Right cardiac atrium (tissue), 5 donors: ENCODE data around the gene SYMPK. TPM values are rescaled to one million over a fixed set of nuclear protein-coding genes. Genes with fewer than 3 reads are reported as not detected.
A peak's percentile ranks its signal among the peaks of the same experiment; 100 is the strongest.

Experiments used
- ATAC-seq, 2 donors: fragments of 200-7000 bp; cut with Tn5 transposase; one replicate each; pipeline versions ENCODE4 v1.8.0 to v1.9.1; 2020; ENCODE audit warnings: moderate library complexity in 2 of 2, mild to moderate bottlenecking in 1 of 2
- DNase-seq, 3 donors: peaks; one replicate each; pipeline ENCODE4 v3.0.0-alpha.2; 2020
- H3K27ac ChIP-seq: one replicate; pipeline ENCODE4 v1.5.1; 2013; ENCODE audit warnings: mild to moderate bottlenecking, low read length, control low read depth, moderate library complexity
- H3K27me3 ChIP-seq: one replicate; pipeline ENCODE4 v1.6.1; 2013; ENCODE audit not compliant: control insufficient read depth, insufficient read depth
- H3K4me1 ChIP-seq: one replicate; pipeline ENCODE4 v1.6.1; 2013; ENCODE audit warnings: low read length; ENCODE audit not compliant: control insufficient read depth, insufficient read depth
- H3K4me3 ChIP-seq: one replicate; pipeline ENCODE4 v1.5.1; 2013; ENCODE audit warnings: low read length, control low read depth
- H3K9me3 ChIP-seq: one replicate; pipeline ENCODE4 v1.6.1; 2013; ENCODE audit warnings: low read length; ENCODE audit not compliant: control insufficient read depth
- WGBS: extraction: QIAGEN DNeasy Blood & Tissue Kit; methylation state at CpG from one replicate; pipeline ENCODE4 v1.1.7; 2013; 5-methylcytosine and 5-hydroxymethylcytosine counted together
- intact Hi-C, 4 donors: fragments of 100-400 bp; cut with DNase I; formaldehyde crosslinking; loops; one replicate each; pipeline versions ENCODE4 v1.11.0 to v1.14.0; 2022 to 2023
- polyA plus RNA-seq: library from polyadenylated mRNA; stranded (reverse); fragments of 200-250 nt; gene quantifications from one replicate; pipeline ENCODE4 v1.2.3, GENCODE V29; 2013
- total RNA-seq, 4 donors: library from RNA; stranded (reverse); fragmentation: NEBNext Ultra II Directional; extraction: Animal tissue kit (Norgen Biotek cat#: 25700); gene quantifications; one replicate each; pipeline ENCODE4 v1.2.1, GENCODE V29; 2021
- donor health status: healthy with polysubstance abuse.
- donor health status: DM: no; HTN: yes; CAD: no.
- donor health status: DM: no; HTN: no; CAD: no.
- donor health status: DM: no; HTN: yes; CAD: no; lungs with severe emphysema.
- donor health status: DM: yes; HTN: yes; CAD: no.

Gene SYMPK
- total and polyA plus RNA-seq, 5 donors = 23.5 to 40.4 (median 33.6) TPM

DNA sequence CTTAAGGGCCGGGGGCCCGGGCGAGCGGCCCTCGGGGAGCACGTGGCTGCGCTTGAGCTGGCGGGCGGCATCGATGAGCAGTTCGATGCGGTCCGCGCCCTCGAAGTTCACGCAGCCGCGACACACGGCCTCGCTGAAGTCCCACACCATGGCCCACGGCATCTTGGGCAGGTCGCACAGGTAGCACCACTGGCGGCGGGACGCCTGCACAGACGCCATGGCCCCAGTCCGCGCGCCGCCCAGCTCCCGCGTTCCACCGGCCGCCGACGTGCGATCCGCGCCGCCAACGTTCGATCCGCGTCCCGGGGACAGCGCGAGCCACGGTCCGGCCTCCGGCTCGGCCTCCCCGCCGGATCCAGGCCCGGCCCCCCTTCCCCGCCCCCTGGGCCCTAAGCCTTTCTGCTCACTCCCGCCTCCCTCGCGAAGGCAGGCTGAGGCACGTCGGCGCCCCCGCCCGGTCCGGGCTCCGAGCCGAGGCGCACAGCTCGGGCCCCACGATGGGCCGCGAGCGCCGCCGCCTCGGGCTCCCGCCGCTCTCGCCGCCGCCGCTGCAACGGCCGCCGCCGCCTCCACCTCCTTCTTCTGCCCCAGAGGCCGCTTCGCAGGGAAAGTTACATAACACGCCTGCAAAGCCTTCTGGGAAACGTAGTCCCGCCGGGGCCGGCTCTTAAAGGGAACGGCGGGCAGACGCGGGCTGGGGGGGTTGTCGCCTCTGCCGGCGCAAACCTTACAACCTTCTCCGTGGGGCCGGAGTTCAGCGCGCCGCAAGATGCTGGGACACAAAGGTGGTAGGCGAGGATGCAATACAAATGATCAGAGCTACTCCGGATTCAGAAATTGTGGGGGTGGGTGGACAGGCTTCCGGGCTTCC lies 22.8 kb upstream of the SYMPK start, which contains the start of gene IRF2BP1:
Gene IRF2BP1, minus strand, starts transcription at position 586 of the 871 bp plus-strand sequence. Its CDS starts 367 bp downstream, at position 219.
- WGBS = under 1% methylated on average over 107 of the region's 107 CpGs
- peak within 1 kb of the TSS; percentile 75 for H3K4me3 ChIP-seq
- no peaks in the 10 kb centered on the region for H3K9me3 ChIP-seq
- intact Hi-C loops = no loop called here
- H3K27ac ChIP-seq = peak within 1 kb of the TSS; percentile 73
- H3K27me3 ChIP-seq = no peaks in the 10 kb centered on the region
- ATAC-seq (peak; percentile 85 to 89), DNase-seq (peak; percentile 94 to 97 (median 96))
- H3K4me1 ChIP-seq = peaks cover 4% of the 10 kb centered on the region

GRCh38 chr19:45884682-45885555 lies 22.0 kb upstream of the SYMPK start:
- Histone ChIP-seq H3K27ac (peak overlapping the region; percentile 63), H3K4me3 (peak overlapping the region; percentile 75), H3K9me3 (no peaks in the 10 kb centered on the region), H3K27me3 (no peaks in the 10 kb centered on the region), H3K4me1 (peaks cover 4% of the 10 kb centered on the region)
- intact Hi-C loops = no loop called here
- peak; percentile 47 to 68 (median 68) for DNase-seq
- WGBS = 56% methylated on average over 72 of the region's 72 CpGs
- ATAC-seq = peak in 1 of 2 donors; percentile 3

- H3K4me3 ChIP-seq = no peak overlapping the region
- no peaks in the 10 kb centered on the region for H3K9me3 ChIP-seq
- H3K27ac ChIP-seq = no peak overlapping the region
- H3K4me1 ChIP-seq = peaks cover 4% of the 10 kb centered on the region
- peak in 2 of 3 donors; percentile 57 to 71 for DNase-seq
- WGBS = 89% methylated on average over 57 of the region's 57 CpGs
- no peaks in the 10 kb centered on the region for H3K27me3 ChIP-seq
- no peak for ATAC-seq
- intact Hi-C loops = no loop called here
These were observed 21.1 kb upstream of the SYMPK start for GRCh38 chr19:45883881-45884681.

- Histone ChIP-seq H3K27me3 (no peaks in the 10 kb centered on the region), H3K4me1 (peaks cover 4% of the 10 kb centered on the region), H3K27ac (no peak overlapping the region), H3K9me3 (no peaks in the 10 kb centered on the region), H3K4me3 (no peak overlapping the region)
- intact Hi-C loops = no loop called here
- 32% methylated on average over 5 of the region's 5 CpGs for WGBS
- ATAC-seq (no peak), DNase-seq (no peak)
These were observed 20.6 kb upstream of the SYMPK start for GRCh38 chr19:45883586-45883880.

DNA sequence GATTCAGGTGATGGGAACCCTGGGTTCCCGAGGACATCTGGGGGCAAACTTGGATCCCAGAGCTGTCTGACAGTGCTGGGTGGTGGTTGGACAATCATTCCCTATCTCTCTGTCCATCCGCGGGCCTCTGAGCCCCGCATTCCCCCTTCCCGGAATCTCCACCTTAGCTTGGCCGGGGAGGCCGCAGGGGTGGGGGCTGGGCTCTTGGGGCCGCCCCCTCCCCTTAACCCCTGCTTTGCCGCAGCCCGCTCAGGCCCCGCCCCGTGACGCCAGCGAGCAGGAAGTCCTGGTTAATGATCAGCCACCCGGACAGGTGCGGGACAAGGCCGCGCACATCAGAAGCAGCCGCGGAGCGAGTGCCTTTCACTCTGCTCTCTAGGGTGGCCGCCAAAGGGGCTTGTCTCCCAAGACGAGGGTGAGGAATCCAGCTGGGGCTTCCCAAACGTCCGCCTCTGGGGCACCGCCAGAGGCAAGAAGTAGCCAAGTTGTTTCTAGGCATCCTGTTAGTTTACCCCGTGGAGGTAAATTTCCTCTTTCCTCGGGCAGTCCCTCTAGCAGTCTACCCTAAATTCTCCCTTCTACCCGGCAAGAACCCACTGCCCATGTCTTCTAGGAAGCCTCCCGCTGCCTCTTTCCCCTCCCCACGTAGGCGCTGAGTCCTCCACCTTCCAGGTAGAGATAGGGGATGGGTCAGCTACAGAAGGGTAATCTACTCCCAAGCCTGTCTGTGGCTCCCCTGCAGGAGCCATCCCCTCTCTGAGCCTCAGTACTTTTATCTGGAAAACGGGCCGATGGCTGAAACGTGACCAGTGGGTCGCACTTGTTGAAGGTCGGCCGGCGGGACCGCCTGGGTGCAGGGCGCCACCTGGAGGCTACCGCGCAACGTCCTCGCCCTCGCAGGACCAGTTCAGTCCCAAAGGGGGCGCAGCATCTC lies 20.0 kb upstream of the SYMPK start:
- intact Hi-C loops = no loop called here
- peaks cover 4% of the 10 kb centered on the region for H3K4me1 ChIP-seq
- H3K4me3 ChIP-seq = no peak overlapping the region
- no peak overlapping the region for H3K27ac ChIP-seq
- no peaks in the 10 kb centered on the region for H3K27me3 ChIP-seq
- ATAC-seq (no peak), DNase-seq (peak; percentile 79 to 92 (median 89))
- no peaks in the 10 kb centered on the region for H3K9me3 ChIP-seq
- 21% methylated on average over 47 of the region's 47 CpGs for WGBS

GRCh38 chr19:45881909-45882528 lies 19.1 kb upstream of the SYMPK start:
- Histone ChIP-seq H3K9me3 (no peaks in the 10 kb centered on the region), H3K4me1 (peaks cover 4% of the 10 kb centered on the region), H3K4me3 (no peak overlapping the region), H3K27me3 (no peaks in the 10 kb centered on the region), H3K27ac (no peak overlapping the region)
- ATAC-seq (no peak), DNase-seq (peak in 1 of 3 donors; percentile 26)
- 72% methylated on average over 4 of the region's 4 CpGs for WGBS
- intact Hi-C loops = no loop called here

DNA sequence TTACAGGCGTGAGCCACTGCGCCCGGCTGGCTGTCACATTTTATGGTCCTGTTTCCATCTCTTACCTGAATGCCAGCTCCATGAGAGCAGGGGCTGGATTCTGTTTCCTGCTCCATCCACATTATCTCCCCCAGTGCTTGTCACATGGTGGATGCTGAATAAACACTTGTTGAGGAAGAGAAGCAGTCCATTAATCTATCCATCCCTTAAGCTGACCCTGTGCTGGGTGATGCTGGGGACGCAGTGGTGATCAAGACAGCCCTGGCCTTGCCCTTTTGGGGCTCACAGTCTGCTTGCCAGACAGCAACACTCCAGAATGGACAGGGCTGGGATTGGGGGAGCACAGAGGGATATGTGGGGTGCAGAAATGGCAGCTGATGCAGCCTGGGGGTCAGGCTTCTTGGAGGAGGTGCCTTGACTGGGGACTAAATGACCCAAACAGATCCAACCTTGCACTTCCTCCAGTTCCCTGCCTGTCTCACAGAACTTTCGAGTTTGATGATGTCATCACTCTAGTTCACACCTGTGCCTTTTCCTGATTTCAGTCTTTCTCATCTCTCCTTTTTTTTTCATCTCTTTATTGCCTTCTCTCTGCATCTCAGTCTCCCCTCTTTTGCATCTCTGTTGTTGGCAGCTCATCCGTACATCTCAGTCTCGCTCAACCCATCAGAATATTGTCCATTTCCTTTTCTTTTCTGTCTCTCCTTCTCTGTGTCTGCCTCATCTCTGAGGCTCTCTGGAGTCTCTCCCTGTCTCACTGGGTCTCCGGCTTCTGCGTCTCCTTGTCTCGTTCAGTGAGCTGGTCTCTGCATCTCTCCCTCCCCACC lies 18.3 kb upstream of the SYMPK start:
- no peak overlapping the region for H3K27ac ChIP-seq
- no peaks in the 10 kb centered on the region for H3K9me3 ChIP-seq
- 82% methylated on average over 10 of the region's 10 CpGs for WGBS
- no peak overlapping the region for H3K4me3 ChIP-seq
- intact Hi-C loops = no loop called here
- H3K4me1 ChIP-seq = peaks cover 4% of the 10 kb centered on the region
- no peak for ATAC-seq
- peak in 1 of 3 donors; percentile 21 for DNase-seq
- no peaks in the 10 kb centered on the region for H3K27me3 ChIP-seq

DNA sequence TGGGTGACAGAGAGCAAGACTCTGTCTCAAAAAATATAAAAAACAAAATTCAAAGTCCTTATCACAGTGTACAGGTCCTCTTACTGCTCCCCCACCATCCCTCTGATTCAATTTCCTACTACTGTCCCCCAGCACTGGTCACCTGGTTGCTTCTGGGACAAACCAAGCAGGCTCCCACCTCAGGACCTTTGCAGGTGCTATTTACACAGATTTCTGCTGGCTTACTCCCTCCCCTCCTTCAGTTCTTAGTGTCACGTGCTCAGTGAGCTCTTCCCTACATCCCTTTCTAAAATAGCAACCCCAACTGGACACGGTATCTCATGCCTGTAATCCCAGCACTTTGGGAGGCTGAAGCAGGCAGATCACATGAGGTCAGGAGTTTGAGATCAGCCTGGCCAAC lies 17.0 kb upstream of the SYMPK start:
- Histone ChIP-seq H3K4me1 (peaks cover 2% of the 10 kb centered on the region), H3K9me3 (no peaks in the 10 kb centered on the region), H3K27ac (no peak overlapping the region), H3K27me3 (no peaks in the 10 kb centered on the region), H3K4me3 (no peak overlapping the region)
- ATAC-seq (no peak), DNase-seq (no peak)
- WGBS = 52% methylated on average over 2 of the region's 2 CpGs
- intact Hi-C loops = no loop called here

DNA sequence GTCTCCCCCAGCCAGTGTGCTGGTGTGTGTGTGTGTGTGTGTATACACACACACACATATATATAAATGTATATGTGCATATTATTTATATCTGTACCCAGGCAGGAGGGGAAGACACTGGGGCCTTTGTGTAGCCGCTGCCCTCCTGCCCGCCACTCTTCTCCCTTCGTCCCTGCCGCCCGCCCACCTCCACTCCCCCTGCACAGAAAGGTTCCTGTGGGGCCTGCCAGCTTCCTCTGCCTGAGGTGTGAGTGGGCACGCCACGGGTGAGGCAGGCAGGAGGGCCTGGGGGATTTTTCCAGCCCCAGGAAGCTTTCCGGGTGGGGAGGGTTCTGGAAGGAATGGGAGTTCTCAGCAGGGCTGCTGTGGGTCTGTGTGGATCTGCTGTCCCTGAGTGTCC lies 16.1 kb upstream of the SYMPK start:
- Histone ChIP-seq H3K9me3 (no peaks in the 10 kb centered on the region), H3K27ac (no peak overlapping the region), H3K4me1 (peaks cover 2% of the 10 kb centered on the region), H3K4me3 (no peak overlapping the region), H3K27me3 (no peaks in the 10 kb centered on the region)
- WGBS = 71% methylated on average over 8 of the region's 8 CpGs
- intact Hi-C loops = no loop called here
- no peak for ATAC-seq
- DNase-seq = no peak
